Upper lobe of left lung (tissue), 4 donors: ENCODE measurements around the gene ADAM21.
"Not testable (repeated sequence)": the region's sequence is repeated elsewhere in the genome, so short reads cannot be mapped to it uniquely, and the experiment has no call there.

Experiments
- CTCF ChIP-seq, 6 experiments: fragments of 450-650 bp in 4 of 6; fragments of 200-600 bp in 2 of 6; sonication (generic) in 2 of 6; IDR thresholded peaks; one replicate each; pipeline ENCODE4 v1.5.1; 2016 to 2019; ENCODE audit warnings: antibody characterized with exemption in 6 of 6
- POLR2AphosphoS5 ChIP-seq, 2 donors: sonication (generic); formaldehyde crosslinking; IDR thresholded peaks; one replicate each; pipeline ENCODE4 v1.5.1; 2017; ENCODE audit warnings: antibody characterized with exemption in 2 of 2

- not testable (repeated sequence) for TF ChIP-seq CTCF, POLR2AphosphoS5 (IDR thresholded peaks at IDR 0.05)
Observed at GRCh38 chr14:70403335-70403734, 48.6 kb upstream of the ADAM21 start.
